HepG2 (cell line): Measurements from ENCODE around the gene DNAJA3. TPM values are rescaled to one million over a fixed set of nuclear protein-coding genes. Genes with fewer than 3 reads are reported as not detected.

Source experiments
- CREB1 ChIP-seq, 2 experiments: fragments of 450-650 bp in 1 of 2; IDR thresholded peaks; 2 replicates each; pipeline ENCODE4 v1.6.1; 2016 to 2017; ENCODE audit warnings: control low read depth in 1 of 2, mild to moderate bottlenecking in 1 of 2, missing compliant biosample characterization in 1 of 2, missing genetic modification characterization in 1 of 2
- HMG20A ChIP-seq: IDR thresholded peaks from 2 replicates; pipeline ENCODE4 v1.6.1; 2016; ENCODE audit warnings: borderline replicate concordance
- KLF11 ChIP-seq: IDR thresholded peaks from 2 replicates; pipeline ENCODE4 v1.6.1; 2016; ENCODE audit warnings: missing compliant biosample characterization
- KMT2B ChIP-seq: IDR thresholded peaks from 2 replicates; pipeline ENCODE4 v1.6.1; 2016; ENCODE audit warnings: missing genetic modification reagents, missing compliant biosample characterization
- SIN3B ChIP-seq: fragments of 150-350 bp; IDR thresholded peaks from 2 replicates; pipeline ENCODE4 v1.6.1; 2014; ENCODE audit warnings: low read length
- THYN1 ChIP-seq: sonication (generic); formaldehyde crosslinking; IDR thresholded peaks from 2 replicates; pipeline ENCODE4 v1.8.1; 2023; ENCODE audit warnings: low read depth, mild to moderate bottlenecking, moderate library complexity, missing genetic modification reagents, borderline replicate concordance
- ZBTB8A ChIP-seq: sonication (generic); formaldehyde crosslinking; IDR thresholded peaks from 2 replicates; pipeline ENCODE4 v1.4.0; 2020; ENCODE audit warnings: mild to moderate bottlenecking, low read depth, missing genetic modification reagents, borderline replicate concordance
- ZFP82 ChIP-seq: sonication (generic); formaldehyde crosslinking; IDR thresholded peaks from 2 replicates; pipeline ENCODE4 v1.5.1; 2020; ENCODE audit warnings: mild to moderate bottlenecking, missing genetic modification reagents, borderline replicate concordance
- ZNF33A ChIP-seq: sonication (generic); formaldehyde crosslinking; IDR thresholded peaks from 2 replicates; pipeline ENCODE4 v1.5.1; 2020; ENCODE audit warnings: missing genetic modification reagents, mild to moderate bottlenecking, moderate library complexity, borderline replicate concordance
- ZNF382 ChIP-seq: sonication (generic); formaldehyde crosslinking; IDR thresholded peaks from 2 replicates; pipeline ENCODE4 v1.5.0; 2020; ENCODE audit warnings: missing genetic modification reagents, mild to moderate bottlenecking, borderline replicate concordance
- ZNF563 ChIP-seq: sonication (generic); formaldehyde crosslinking; IDR thresholded peaks from 2 replicates; pipeline ENCODE4 v1.8.0; 2022; ENCODE audit warnings: mild to moderate bottlenecking, moderate library complexity, missing genetic modification reagents
- ZNF567 ChIP-seq: sonication (generic); formaldehyde crosslinking; IDR thresholded peaks from 2 replicates; pipeline ENCODE4 v1.8.1; 2023; ENCODE audit warnings: mild to moderate bottlenecking, missing genetic modification reagents, borderline replicate concordance
- ZNF629 ChIP-seq: sonication (generic); formaldehyde crosslinking; conservative IDR thresholded peaks from 2 replicates; pipeline ENCODE4 v1.5.0; 2020; ENCODE audit warnings: missing genetic modification reagents
- polyA plus RNA-seq, 8 experiments: library from polyadenylated mRNA; depleted of rRNA in 3 of 8; stranded (reverse) in 7 of 8; unstranded in 1 of 8; fragments of >200 nt; fragmentation: Illumina TruSeq in 4 of 8; extraction: Trizol in 4 of 8; gene quantifications; 2 replicates each; pipeline versions ENCODE4 v1.2.1 to v1.2.3, GENCODE V29; 2011 to 2016; ENCODE audit warnings: low read depth in 4 of 8, missing spikeins in 1 of 8, mixed read lengths in 1 of 8; ENCODE audit not compliant: insufficient read depth in 1 of 8
- total RNA-seq, 5 experiments: library from RNA; depleted of rRNA; stranded (reverse); fragments of >200 nt; fragmentation: Illumina TruSeq; extraction: Trizol; gene quantifications; 2 replicates each; pipeline ENCODE4 v1.2.3, GENCODE V29; 2016; ENCODE audit warnings: low read depth in 1 of 5
- TF ChIP-seq, protein P1 (sequence below): IDR thresholded peaks from 2 replicates; pipeline ENCODE4 v1.6.1; 2016; ENCODE audit warnings: missing compliant biosample characterization, missing genetic modification reagents, borderline replicate concordance
- TF ChIP-seq, protein P2 (sequence below): sonication (generic); formaldehyde crosslinking; IDR thresholded peaks from 2 replicates; pipeline ENCODE4 v1.4.0; 2020; ENCODE audit warnings: mild to moderate bottlenecking, missing genetic modification reagents
- TF ChIP-seq, protein P3 (sequence below): conservative IDR thresholded peaks from 2 replicates; pipeline ENCODE4 v1.6.1; 2018; ENCODE audit warnings: missing genetic modification reagents
- TF ChIP-seq, protein P4 (sequence below): sonication (generic); formaldehyde crosslinking; IDR thresholded peaks from 2 replicates; pipeline ENCODE4 v1.5.1; 2020; ENCODE audit warnings: missing genetic modification reagents, mild to moderate bottlenecking, borderline replicate concordance
- TF ChIP-seq, protein P5 (sequence below): sonication (generic); formaldehyde crosslinking; IDR thresholded peaks from 2 replicates; pipeline ENCODE4 v1.4.0; 2020; ENCODE audit warnings: missing genetic modification reagents
- TF ChIP-seq, protein P6 (sequence below): IDR thresholded peaks from 2 replicates; pipeline ENCODE4 v1.6.1; 2016; ENCODE audit warnings: missing genetic modification reagents, missing compliant biosample characterization

DNAJA3 gene
- total and polyA plus RNA-seq, 2 of the 13 experiments (the other 11 are each of a cell fraction or from before 2014, with no cell fraction given) = 77.0 to 83.3 TPM

DNA sequence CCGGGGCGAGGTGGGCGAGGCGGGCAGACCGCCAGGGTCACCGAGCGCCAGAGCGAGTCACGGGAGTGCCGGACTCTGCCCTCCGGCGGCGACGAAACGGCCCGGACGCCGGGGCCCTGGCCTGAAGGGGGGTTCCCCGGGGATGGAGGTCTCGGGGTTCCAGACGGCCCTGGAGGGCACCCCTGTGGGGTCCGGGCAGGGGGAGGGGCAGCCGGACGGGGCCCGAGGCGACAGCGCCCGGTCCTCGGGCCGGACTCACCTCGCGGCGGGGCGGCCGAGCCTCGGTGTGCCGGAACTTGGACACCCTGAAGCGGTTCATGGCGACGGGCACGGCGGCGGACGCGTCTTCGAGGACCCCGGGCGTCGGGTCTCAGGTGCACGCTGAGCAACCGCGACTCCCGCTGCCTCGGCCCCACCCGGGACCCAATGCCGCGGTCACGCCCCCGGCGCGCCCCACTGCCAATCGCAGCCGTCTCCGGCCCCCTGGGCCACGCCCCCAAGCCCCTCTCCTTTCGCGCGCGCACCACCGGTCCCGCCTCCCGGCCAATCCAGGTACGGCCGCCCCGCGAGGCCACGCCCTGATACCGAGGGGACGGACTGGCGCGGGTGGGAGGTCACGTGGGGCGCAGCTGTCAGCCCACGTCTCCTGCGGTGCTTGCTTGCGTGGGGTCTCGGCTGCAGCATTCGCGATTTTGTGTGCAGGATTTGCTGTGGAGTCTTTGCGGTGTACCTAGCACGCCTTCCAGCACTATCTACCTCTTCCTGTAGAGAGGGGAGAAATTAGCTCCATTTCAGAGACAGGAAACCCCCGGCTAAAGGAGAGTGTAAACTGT lies 9.3 kb upstream of the DNAJA3 start, which contains the start of gene CORO7 (continued):
- TF ChIP-seq, protein P1, sequence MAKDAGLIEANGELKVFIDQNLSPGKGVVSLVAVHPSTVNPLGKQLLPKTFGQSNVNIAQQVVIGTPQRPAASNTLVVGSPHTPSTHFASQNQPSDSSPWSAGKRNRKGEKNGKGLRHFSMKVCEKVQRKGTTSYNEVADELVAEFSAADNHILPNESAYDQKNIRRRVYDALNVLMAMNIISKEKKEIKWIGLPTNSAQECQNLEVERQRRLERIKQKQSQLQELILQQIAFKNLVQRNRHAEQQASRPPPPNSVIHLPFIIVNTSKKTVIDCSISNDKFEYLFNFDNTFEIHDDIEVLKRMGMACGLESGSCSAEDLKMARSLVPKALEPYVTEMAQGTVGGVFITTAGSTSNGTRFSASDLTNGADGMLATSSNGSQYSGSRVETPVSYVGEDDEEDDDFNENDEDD (CRISPR knock-in tag) = peak; percentile 86
- TF ChIP-seq, protein P2, sequence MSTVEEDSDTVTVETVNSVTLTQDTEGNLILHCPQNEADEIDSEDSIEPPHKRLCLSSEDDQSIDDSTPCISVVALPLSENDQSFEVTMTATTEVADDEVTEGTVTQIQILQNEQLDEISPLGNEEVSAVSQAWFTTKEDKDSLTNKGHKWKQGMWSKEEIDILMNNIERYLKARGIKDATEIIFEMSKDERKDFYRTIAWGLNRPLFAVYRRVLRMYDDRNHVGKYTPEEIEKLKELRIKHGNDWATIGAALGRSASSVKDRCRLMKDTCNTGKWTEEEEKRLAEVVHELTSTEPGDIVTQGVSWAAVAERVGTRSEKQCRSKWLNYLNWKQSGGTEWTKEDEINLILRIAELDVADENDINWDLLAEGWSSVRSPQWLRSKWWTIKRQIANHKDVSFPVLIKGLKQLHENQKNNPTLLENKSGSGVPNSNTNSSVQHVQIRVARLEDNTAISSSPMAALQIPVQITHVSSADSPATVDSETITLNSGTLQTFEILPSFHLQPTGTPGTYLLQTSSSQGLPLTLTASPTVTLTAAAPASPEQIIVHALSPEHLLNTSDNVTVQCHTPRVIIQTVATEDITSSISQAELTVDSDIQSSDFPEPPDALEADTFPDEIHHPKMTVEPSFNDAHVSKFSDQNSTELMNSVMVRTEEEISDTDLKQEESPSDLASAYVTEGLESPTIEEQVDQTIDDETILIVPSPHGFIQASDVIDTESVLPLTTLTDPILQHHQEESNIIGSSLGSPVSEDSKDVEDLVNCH (CRISPR knock-in tag) = no peak
- no peak for TF ChIP-seq ZFP82
- no peak for TF ChIP-seq ZNF382 (CRISPR knock-in tag)
- TF ChIP-seq ZNF629 = 0 out of 2 replicates have a peak, but pooled peaks have one; percentile 12
- no peak for TF ChIP-seq CREB1 (IDR thresholded peaks at IDR 0.05)
- no peak for TF ChIP-seq CREB1 (CRISPR knock-in tag; IDR thresholded peaks at IDR 0.05)
- TF ChIP-seq, protein P3, sequence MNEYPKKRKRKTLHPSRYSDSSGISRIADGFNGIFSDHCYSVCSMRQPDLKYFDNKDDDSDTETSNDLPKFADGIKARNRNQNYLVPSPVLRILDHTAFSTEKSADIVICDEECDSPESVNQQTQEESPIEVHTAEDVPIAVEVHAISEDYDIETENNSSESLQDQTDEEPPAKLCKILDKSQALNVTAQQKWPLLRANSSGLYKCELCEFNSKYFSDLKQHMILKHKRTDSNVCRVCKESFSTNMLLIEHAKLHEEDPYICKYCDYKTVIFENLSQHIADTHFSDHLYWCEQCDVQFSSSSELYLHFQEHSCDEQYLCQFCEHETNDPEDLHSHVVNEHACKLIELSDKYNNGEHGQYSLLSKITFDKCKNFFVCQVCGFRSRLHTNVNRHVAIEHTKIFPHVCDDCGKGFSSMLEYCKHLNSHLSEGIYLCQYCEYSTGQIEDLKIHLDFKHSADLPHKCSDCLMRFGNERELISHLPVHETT (CRISPR knock-in tag) = no peak
- peak; percentile 25; the same call in 1 of the 2 replicates for TF ChIP-seq KMT2B (CRISPR knock-in tag)
- no peak for TF ChIP-seq ZNF33A
- 0 out of 2 replicates have a peak, but pooled peaks have one; percentile 39 for TF ChIP-seq ZNF567 (CRISPR knock-in tag)
- TF ChIP-seq KLF11 (CRISPR knock-in tag) = no peak
- 0 out of 2 replicates have a peak, but pooled peaks have one; percentile 52 for TF ChIP-seq THYN1
- peak; percentile 86; the same call in 1 of the 2 replicates for TF ChIP-seq ZNF563 (CRISPR knock-in tag)
- no peak for TF ChIP-seq SIN3B
- TF ChIP-seq, protein P4, sequence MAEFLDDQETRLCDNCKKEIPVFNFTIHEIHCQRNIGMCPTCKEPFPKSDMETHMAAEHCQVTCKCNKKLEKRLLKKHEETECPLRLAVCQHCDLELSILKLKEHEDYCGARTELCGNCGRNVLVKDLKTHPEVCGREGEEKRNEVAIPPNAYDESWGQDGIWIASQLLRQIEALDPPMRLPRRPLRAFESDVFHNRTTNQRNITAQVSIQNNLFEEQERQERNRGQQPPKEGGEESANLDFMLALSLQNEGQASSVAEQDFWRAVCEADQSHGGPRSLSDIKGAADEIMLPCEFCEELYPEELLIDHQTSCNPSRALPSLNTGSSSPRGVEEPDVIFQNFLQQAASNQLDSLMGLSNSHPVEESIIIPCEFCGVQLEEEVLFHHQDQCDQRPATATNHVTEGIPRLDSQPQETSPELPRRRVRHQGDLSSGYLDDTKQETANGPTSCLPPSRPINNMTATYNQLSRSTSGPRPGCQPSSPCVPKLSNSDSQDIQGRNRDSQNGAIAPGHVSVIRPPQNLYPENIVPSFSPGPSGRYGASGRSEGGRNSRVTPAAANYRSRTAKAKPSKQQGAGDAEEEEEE (CRISPR knock-in tag) = no peak
- no peak for TF ChIP-seq HMG20A (CRISPR knock-in tag)
- no peak for TF ChIP-seq ZBTB8A (CRISPR knock-in tag)
- TF ChIP-seq, protein P5, sequence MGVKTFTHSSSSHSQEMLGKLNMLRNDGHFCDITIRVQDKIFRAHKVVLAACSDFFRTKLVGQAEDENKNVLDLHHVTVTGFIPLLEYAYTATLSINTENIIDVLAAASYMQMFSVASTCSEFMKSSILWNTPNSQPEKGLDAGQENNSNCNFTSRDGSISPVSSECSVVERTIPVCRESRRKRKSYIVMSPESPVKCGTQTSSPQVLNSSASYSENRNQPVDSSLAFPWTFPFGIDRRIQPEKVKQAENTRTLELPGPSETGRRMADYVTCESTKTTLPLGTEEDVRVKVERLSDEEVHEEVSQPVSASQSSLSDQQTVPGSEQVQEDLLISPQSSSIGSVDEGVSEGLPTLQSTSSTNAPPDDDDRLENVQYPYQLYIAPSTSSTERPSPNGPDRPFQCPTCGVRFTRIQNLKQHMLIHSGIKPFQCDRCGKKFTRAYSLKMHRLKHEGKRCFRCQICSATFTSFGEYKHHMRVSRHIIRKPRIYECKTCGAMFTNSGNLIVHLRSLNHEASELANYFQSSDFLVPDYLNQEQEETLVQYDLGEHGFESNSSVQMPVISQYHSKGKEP (CRISPR knock-in tag) = no peak
- TF ChIP-seq, protein P6, sequence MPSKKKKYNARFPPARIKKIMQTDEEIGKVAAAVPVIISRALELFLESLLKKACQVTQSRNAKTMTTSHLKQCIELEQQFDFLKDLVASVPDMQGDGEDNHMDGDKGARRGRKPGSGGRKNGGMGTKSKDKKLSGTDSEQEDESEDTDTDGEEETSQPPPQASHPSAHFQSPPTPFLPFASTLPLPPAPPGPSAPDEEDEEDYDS (CRISPR knock-in tag) = peak; percentile 87
